A549 (cell line): ENCODE results near the gene NGEF.

ENCODE experiments used
- CTCF ChIP-seq: fragments of >200 bp; sonication (Bioruptor Twin); formaldehyde crosslinking; IDR thresholded peaks from 3 replicates; pipeline ENCODE4 v1.5.1; 2016
- HDAC2 ChIP-seq: fragments of 200-600 bp; sonication (generic); IDR thresholded peaks from 2 replicates; pipeline ENCODE4 v1.6.1; 2016

GRCh38 chr2:233025706-233026105 lies 12.7 kb upstream of the NGEF start:
- no peak for TF ChIP-seq HDAC2
- no peak for TF ChIP-seq CTCF
